Esophagus squamous epithelium (tissue), 4 donors: Measurements from ENCODE around the gene COX6B2.

ENCODE experiments used
- POLR2A ChIP-seq, 4 donors: fragments of 450-650 bp; IDR thresholded peaks; one replicate each; pipeline ENCODE4 v1.6.1; 2017; ENCODE audit warnings: antibody characterized with exemption in 4 of 4, mild to moderate bottlenecking in 4 of 4, moderate library complexity in 3 of 4
- TF ChIP-seq, protein P1 (sequence below), 6 experiments: fragments of 450-650 bp in 4 of 6; fragments of 200-600 bp in 2 of 6; sonication (generic) in 2 of 6; IDR thresholded peaks; one replicate each; pipeline ENCODE4 v1.5.1; 2016 to 2019; ENCODE audit warnings: antibody characterized with exemption in 6 of 6, mild to moderate bottlenecking in 4 of 6, moderate library complexity in 4 of 6

DNA sequence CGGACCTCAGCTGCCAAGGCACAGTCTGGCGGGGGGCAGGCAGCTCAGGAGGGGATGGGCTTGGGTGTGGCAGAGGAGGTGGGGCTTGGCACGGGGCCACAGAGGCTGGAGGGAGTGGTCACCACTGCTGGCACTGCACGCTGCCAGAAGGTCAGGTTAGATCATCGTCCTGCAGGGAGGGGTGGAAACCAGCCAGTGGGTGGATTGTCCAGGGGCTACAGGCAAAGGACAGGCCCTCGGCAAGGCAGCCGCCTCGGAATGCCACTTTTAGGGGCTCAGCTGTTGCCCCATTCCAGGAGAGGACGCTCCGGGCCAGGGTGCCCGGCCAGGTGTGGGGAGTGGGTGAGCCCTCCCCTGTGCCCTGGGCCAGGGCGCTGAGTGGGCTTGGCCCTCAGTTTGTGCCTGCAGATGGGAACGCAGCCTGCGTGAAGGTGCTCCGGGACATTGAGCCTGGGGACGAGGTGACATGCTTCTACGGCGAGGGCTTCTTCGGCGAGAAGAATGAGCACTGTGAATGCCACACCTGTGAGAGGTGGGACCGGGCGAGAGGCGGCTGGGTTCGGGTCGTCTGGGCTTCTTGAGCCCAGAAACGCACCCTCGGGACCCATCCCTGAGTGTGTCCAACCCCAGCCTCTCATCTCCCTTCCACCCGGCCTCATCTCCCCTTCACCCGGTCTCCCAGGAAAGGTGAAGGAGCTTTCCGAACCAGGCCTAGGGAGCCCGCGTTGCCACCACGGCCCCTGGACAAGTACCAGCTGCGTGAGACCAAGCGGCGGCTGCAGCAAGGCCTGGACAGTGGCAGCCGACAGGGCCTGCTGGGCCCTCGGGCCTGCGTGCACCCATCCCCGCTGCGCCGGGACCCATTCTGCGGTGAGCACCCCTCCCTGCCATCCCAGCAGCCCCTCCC, 8.4 kb downstream of the COX6B2 start:
- TF ChIP-seq, protein P1, sequence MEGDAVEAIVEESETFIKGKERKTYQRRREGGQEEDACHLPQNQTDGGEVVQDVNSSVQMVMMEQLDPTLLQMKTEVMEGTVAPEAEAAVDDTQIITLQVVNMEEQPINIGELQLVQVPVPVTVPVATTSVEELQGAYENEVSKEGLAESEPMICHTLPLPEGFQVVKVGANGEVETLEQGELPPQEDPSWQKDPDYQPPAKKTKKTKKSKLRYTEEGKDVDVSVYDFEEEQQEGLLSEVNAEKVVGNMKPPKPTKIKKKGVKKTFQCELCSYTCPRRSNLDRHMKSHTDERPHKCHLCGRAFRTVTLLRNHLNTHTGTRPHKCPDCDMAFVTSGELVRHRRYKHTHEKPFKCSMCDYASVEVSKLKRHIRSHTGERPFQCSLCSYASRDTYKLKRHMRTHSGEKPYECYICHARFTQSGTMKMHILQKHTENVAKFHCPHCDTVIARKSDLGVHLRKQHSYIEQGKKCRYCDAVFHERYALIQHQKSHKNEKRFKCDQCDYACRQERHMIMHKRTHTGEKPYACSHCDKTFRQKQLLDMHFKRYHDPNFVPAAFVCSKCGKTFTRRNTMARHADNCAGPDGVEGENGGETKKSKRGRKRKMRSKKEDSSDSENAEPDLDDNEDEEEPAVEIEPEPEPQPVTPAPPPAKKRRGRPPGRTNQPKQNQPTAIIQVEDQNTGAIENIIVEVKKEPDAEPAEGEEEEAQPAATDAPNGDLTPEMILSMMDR (IDR thresholded peaks at IDR 0.05): no peak
- TF ChIP-seq POLR2A (IDR thresholded peaks at IDR 0.05): no peak
